WTC11 (cell line): ENCODE results near the gene NANOS2. TPM values are rescaled to one million over a fixed set of nuclear protein-coding genes. Genes with fewer than 3 reads are reported as not detected.

Experiments used
- ATAC-seq: fragments of 200-7000 bp; cut with Tn5 transposase; 2 replicates; pipeline ENCODE4 v1.10.0; 2021; ENCODE audit warnings: mild to moderate bottlenecking, moderate library complexity
- CTCF ChIA-PET: fragments of 300-600 bp; sonication (Branson Sonifier 250); formaldehyde crosslinking; loops from one replicate; lab custom pipeline; 2021; ENCODE audit warnings: antibody characterized with exemption; lab: Charles Lee
- POLR2A ChIA-PET: fragments of 350-600 bp; sonication (Branson Sonifier 250); formaldehyde crosslinking; loops from one replicate; lab custom pipeline; 2021; ENCODE audit warnings: antibody characterized with exemption; lab: Charles Lee
- DNase-seq: peaks from one replicate; pipeline ENCODE4 v3.0.0; 2021; ENCODE audit warnings: low spot score
- H3K27ac Mint-ChIP-seq: 2 replicates; pipeline ENCODE4 v1.8.0; 2021; ENCODE audit warnings: mixed read lengths
- H3K27me3 Mint-ChIP-seq: 2 replicates; pipeline ENCODE4 v1.8.0; 2021; ENCODE audit warnings: low read depth, mild to moderate bottlenecking, moderate library complexity, mixed read lengths
- H3K36me3 Mint-ChIP-seq: 2 replicates; pipeline ENCODE4 v1.8.0; 2021; ENCODE audit warnings: mixed read lengths
- H3K4me1 Mint-ChIP-seq: 2 replicates; pipeline ENCODE4 v1.8.0; 2022; ENCODE audit warnings: mixed read lengths
- H3K4me3 Mint-ChIP-seq: 2 replicates; pipeline ENCODE4 v1.8.0; 2021; ENCODE audit warnings: mild to moderate bottlenecking, moderate library complexity, mixed read lengths
- H3K9me3 Mint-ChIP-seq: 2 replicates; pipeline ENCODE4 v1.8.0; 2021; ENCODE audit warnings: mixed read lengths
- FOXJ3 ChIP-seq: sonication (generic); formaldehyde crosslinking; IDR thresholded peaks from 2 replicates; pipeline ENCODE4 v1.9.0; 2021; ENCODE audit warnings: missing genetic modification reagents, mild to moderate bottlenecking, borderline replicate concordance
- FOXK1 ChIP-seq: sonication (generic); formaldehyde crosslinking; IDR thresholded peaks from 2 replicates; pipeline ENCODE4 v1.8.0; 2022; ENCODE audit warnings: mild to moderate bottlenecking, moderate library complexity, missing genetic modification reagents
- GABPB1 ChIP-seq: sonication (generic); formaldehyde crosslinking; IDR thresholded peaks from 2 replicates; pipeline ENCODE4 v1.8.1; 2023; ENCODE audit warnings: mild to moderate bottlenecking, missing genetic modification reagents
- MAX ChIP-seq: sonication (generic); formaldehyde crosslinking; IDR thresholded peaks from 2 replicates; pipeline ENCODE4 v1.8.0; 2022; ENCODE audit warnings: mild to moderate bottlenecking, missing genetic modification reagents
- NFYB ChIP-seq: sonication (generic); formaldehyde crosslinking; conservative IDR thresholded peaks from 2 replicates; pipeline ENCODE4 v1.8.0; 2022; ENCODE audit warnings: low read depth, missing genetic modification reagents
- SP1 ChIP-seq: sonication (generic); formaldehyde crosslinking; conservative IDR thresholded peaks from 2 replicates; pipeline ENCODE4 v1.8.1; 2022; ENCODE audit warnings: missing genetic modification reagents
- STAT6 ChIP-seq: sonication (generic); formaldehyde crosslinking; conservative IDR thresholded peaks from 2 replicates; pipeline ENCODE4 v1.8.1; 2023; ENCODE audit warnings: mild to moderate bottlenecking, low read depth, missing genetic modification reagents, moderate library complexity
- ZBTB43 ChIP-seq: sonication (generic); formaldehyde crosslinking; IDR thresholded peaks from 2 replicates; pipeline ENCODE4 v1.8.1; 2023; ENCODE audit warnings: mild to moderate bottlenecking, missing genetic modification reagents
- ZNF263 ChIP-seq: sonication (generic); formaldehyde crosslinking; IDR thresholded peaks from 2 replicates; pipeline ENCODE4 v1.8.1; 2022; ENCODE audit warnings: low read depth, mild to moderate bottlenecking, moderate library complexity, missing genetic modification reagents
- ZNF416 ChIP-seq: fragments of 250-450 bp; sonication (Bioruptor Pico); IDR thresholded peaks from 2 replicates; pipeline ENCODE4 v1.9.0; 2021; ENCODE audit warnings: mild to moderate bottlenecking, inconsistent platforms
- ZNF671 ChIP-seq: fragments of 250-450 bp; sonication (Bioruptor Pico); IDR thresholded peaks from 2 replicates; pipeline ENCODE4 v1.8.0; 2021; ENCODE audit warnings: mild to moderate bottlenecking
- total RNA-seq: library from RNA; stranded (reverse); gene quantifications from 3 replicates; pipeline ENCODE4 v1.2.3, GENCODE V29; 2021
- TF ChIP-seq, protein P1 (sequence below): sonication (generic); formaldehyde crosslinking; IDR thresholded peaks from 2 replicates; pipeline ENCODE4 v1.8.1; 2023; ENCODE audit warnings: mild to moderate bottlenecking, moderate library complexity, missing genetic modification reagents
- TF ChIP-seq, protein P2 (sequence below): sonication (generic); formaldehyde crosslinking; IDR thresholded peaks from 2 replicates; pipeline ENCODE4 v1.8.0; 2023; ENCODE audit warnings: missing genetic modification reagents, mild to moderate bottlenecking, borderline replicate concordance

NANOS2 gene
- total RNA-seq, 1 experiment from 2014 or later = 0.13 TPM

GRCh38 chr19:45866400-45867176 lies 48.0 kb downstream of the NANOS2 start (continued):
- TF ChIP-seq ZBTB43 (CRISPR knock-in tag) (no peak), FOXJ3 (CRISPR knock-in tag) (no peak), ZNF671 (CRISPR knock-in tag) (no peak), ZNF263 (CRISPR knock-in tag) (no peak), STAT6 (CRISPR knock-in tag) (no peak), MAX (no peak), FOXK1 (no peak)
- TF ChIP-seq, all 79 proteins: peak for 0

DNA sequence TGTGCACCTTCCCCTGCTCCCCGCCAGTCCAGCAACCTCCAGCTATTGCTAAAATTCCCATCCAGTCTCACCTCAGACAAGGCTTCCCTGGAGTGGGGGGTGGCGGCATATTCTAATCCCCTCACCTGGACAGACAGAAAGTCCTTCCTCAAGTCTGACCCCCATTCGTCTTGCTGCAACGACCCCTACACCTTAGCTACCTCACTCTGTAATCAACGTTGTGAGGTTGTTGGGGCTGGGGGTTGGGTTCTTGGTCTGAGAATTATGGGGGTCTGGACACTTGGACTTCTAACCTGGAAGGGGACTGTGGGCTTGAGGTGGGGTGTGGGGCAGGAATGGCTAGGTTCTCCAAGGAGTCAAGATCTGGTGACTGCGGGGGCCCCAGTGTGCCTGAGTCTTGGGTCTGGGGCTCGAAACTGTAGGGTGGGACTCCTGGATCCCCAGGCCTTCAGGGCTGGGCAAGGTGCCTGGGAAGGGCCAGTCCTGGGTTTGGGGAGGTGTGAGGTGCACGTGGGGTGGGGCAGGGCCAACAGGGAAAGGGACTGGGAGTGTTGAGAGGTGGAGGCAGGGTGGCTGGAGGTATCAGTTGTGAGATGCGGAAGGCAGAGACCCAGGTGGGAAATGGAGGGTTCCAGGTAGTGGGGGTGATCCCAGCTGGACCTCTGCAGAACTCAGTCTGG lies 49.2 kb downstream of the NANOS2 start:
- Mint-ChIP-seq H3K4me3 (peak overlapping the region; percentile 99), H3K4me1 (peaks cover 43% of the 10 kb centered on the region), H3K27ac (peak overlapping the region; percentile 32; the same call in 1 of the 2 replicates), H3K9me3 (no peaks in the 10 kb centered on the region), H3K27me3 (no peaks in the 10 kb centered on the region), H3K36me3 (no peaks in the 10 kb centered on the region; the same call in 1 of the 2 replicates)
- no peak for ATAC-seq
- DNase-seq = no peak
- no peak for TF ChIP-seq NFYB (CRISPR knock-in tag)
- no peak for TF ChIP-seq GABPB1 (CRISPR knock-in tag)
- POLR2A ChIA-PET = interaction anchor here (1.2 to 3.1 kb wide), 4 partner anchors 16 to 36 kb away, joined by 5 to 42 read pairs (median 18); partner anchors contain the start of gene IRF2BP1
- CTCF ChIA-PET = interaction anchor here (0.6 to 4.9 kb wide), 16 partner anchors 12 to 771 kb away, joined by 3 to 212 read pairs (median 8); partner anchors contain the start of genes DMPK, DMWD, GNG8 and IRF2BP1

GRCh38 chr19:45864629-45865082 lies 49.9 kb downstream of the NANOS2 start:
- H3K9me3 Mint-ChIP-seq = no peaks in the 10 kb centered on the region
- TF ChIP-seq ZNF416 (CRISPR knock-in tag) (no peak), SP1 (0 out of 2 replicates have a peak, but pooled peaks have one; percentile 1)
- TF ChIP-seq, all 79 proteins: peak for 1
- Mint-ChIP-seq H3K4me1 (peaks cover 43% of the 10 kb centered on the region), H3K36me3 (no peaks in the 10 kb centered on the region), H3K4me3 (peak overlapping the region; percentile 99), H3K27ac (peak overlapping the region; percentile 78), H3K27me3 (no peaks in the 10 kb centered on the region)
- DNase-seq (no peak), ATAC-seq (no peak)
- ChIA-PET CTCF (interaction anchor here (0.6 to 4.9 kb wide), 30 partner anchors 10 to 772 kb away, joined by 3 to 212 read pairs (median 6); partner anchors contain the start of genes CCDC61, DMPK, DMWD and GNG8), POLR2A (interaction anchor here (0.7 to 3.1 kb wide), 7 partner anchors 12 to 49 kb away, joined by 3 to 42 read pairs (median 6); partner anchors contain the start of genes IRF2BP1, MYPOP and RSPH6A)

DNA sequence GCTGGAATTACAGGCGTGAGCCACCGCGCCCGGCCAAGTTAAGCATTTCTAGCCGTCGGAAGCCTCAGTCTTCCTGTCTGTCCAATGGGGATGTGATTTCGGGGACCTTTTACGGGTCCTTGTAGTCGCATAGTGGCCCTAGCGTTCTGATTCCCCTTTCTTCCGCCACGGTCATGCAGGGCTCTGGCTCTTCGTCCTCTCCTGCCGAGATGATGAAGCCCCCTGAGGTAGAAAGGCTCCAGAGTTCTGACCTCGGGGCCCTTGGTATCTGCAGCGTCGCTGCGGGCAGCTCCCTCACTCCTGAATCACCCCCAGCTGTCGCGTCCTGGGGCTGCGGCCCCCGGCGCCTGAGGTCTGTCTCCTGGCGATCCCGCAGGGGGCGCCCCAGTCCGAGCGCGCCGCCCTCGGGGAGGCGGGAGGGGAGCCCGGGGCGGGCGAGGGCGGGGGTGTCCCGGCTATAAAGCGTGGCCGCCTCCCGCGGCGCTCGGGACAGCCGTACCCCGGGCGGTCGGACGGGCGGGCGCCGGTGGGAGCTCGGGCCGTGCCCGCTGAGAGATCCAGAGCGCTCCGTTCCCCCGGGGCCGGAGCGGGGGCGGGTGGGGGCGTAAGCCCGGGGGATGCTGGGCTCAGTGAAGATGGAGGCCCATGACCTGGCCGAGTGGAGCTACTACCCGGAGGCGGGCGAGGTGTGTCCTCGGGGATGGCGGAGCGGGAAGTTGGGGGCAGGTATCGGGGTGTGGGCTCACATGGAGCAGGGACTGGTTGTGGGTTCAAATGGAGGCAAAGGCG lies 50.5 kb downstream of the NANOS2 start, which contains the start of gene FOXA3:
Gene FOXA3 (plus strand): TSS at position 487 of the 789 bp plus-strand sequence. CDS start 131 bp downstream, at position 618.
- POLR2A ChIA-PET = interaction anchor here (0.7 to 3.1 kb wide), 13 partner anchors 12 to 172 kb away, joined by 3 to 42 read pairs (median 6); partner anchors contain the start of genes DMWD, IRF2BP1, MYPOP and QPCTL
- Mint-ChIP-seq H3K36me3 (peaks cover 5% of the 10 kb centered on the region; the same call in 1 of the 2 replicates), H3K4me3 (peak within 1 kb of the TSS; percentile 99), H3K27me3 (no peaks in the 10 kb centered on the region), H3K9me3 (no peaks in the 10 kb centered on the region), H3K4me1 (peaks cover 43% of the 10 kb centered on the region), H3K27ac (peak within 1 kb of the TSS; percentile 84)
- ATAC-seq (peak; percentile 35), DNase-seq (peak; percentile 77)
- CTCF ChIA-PET = interaction anchor here (0.6 to 4.9 kb wide), 45 partner anchors 9 to 626 kb away, joined by 3 to 212 read pairs (median 4); partner anchors contain the start of genes CCDC61, DMPK, DMWD and IRF2BP1
- TF ChIP-seq, protein P1, sequence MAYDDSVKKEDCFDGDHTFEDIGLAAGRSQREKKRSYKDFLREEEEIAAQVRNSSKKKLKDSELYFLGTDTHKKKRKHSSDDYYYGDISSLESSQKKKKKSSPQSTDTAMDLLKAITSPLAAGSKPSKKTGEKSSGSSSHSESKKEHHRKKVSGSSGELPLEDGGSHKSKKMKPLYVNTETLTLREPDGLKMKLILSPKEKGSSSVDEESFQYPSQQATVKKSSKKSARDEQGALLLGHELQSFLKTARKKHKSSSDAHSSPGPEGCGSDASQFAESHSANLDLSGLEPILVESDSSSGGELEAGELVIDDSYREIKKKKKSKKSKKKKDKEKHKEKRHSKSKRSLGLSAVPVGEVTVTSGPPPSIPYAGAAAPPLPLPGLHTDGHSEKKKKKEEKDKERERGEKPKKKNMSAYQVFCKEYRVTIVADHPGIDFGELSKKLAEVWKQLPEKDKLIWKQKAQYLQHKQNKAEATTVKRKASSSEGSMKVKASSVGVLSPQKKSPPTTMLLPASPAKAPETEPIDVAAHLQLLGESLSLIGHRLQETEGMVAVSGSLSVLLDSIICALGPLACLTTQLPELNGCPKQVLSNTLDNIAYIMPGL (CRISPR knock-in tag) = peak; percentile 59; the same call in 1 of the 2 replicates
- TF ChIP-seq, protein P2, sequence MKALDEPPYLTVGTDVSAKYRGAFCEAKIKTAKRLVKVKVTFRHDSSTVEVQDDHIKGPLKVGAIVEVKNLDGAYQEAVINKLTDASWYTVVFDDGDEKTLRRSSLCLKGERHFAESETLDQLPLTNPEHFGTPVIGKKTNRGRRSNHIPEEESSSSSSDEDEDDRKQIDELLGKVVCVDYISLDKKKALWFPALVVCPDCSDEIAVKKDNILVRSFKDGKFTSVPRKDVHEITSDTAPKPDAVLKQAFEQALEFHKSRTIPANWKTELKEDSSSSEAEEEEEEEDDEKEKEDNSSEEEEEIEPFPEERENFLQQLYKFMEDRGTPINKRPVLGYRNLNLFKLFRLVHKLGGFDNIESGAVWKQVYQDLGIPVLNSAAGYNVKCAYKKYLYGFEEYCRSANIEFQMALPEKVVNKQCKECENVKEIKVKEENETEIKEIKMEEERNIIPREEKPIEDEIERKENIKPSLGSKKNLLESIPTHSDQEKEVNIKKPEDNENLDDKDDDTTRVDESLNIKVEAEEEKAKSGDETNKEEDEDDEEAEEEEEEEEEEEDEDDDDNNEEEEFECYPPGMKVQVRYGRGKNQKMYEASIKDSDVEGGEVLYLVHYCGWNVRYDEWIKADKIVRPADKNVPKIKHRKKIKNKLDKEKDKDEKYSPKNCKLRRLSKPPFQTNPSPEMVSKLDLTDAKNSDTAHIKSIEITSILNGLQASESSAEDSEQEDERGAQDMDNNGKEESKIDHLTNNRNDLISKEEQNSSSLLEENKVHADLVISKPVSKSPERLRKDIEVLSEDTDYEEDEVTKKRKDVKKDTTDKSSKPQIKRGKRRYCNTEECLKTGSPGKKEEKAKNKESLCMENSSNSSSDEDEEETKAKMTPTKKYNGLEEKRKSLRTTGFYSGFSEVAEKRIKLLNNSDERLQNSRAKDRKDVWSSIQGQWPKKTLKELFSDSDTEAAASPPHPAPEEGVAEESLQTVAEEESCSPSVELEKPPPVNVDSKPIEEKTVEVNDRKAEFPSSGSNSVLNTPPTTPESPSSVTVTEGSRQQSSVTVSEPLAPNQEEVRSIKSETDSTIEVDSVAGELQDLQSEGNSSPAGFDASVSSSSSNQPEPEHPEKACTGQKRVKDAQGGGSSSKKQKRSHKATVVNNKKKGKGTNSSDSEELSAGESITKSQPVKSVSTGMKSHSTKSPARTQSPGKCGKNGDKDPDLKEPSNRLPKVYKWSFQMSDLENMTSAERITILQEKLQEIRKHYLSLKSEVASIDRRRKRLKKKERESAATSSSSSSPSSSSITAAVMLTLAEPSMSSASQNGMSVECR (CRISPR knock-in tag) = 0 out of 2 replicates have a peak, but pooled peaks have one; percentile 33
